ENCODE measurements around the gene KCNV2.

DNA sequence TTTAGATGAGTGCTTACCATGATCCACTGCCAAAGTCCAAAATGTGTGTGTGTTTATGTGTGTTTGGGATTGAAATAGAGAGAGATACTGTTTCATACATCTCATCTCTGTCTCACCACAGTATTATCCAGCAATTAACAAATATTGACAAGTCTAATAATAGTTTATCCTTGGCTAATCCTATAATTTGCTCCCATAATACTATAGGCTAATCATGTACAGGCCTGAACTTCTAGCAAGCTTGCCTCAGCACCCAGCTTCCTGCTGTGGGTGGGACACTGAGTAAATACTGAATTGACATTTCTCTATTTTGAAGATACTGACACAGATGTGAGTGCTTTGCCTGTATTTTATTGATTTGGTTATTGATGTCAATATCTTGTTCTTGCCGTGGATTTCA is 35.3 kb upstream of the KCNV2 start:
- TF ChIP-seq POLR2A (IDR thresholded peaks at IDR 0.05; ENCODE audit: low read depth, low read length) (no peak), TAF1 (IDR thresholded peaks at IDR 0.05; ENCODE audit: low read depth, low read length) (no peak)

All from GM12891 (cell line).